SU-DHL-6 (cell line): ENCODE results near the gene LGALS8.
"Not testable (repeated sequence)": the region's sequence is repeated elsewhere in the genome, so short reads cannot be mapped to it uniquely, and the experiment has no call there.

ENCODE experiments used
- H2AFZ ChIP-seq: fragments of 200-600 bp; sonication (generic); 2 replicates; pipeline ENCODE4 v1.6.1; 2014; ENCODE audit warnings: low read depth, mild to moderate bottlenecking, moderate library complexity, mixed read lengths, antibody characterized with exemption, low read length; ENCODE audit not compliant: severe bottlenecking
- H3F3A ChIP-seq: fragments of 200-600 bp; shearing (Covaris generic); 2 replicates; pipeline ENCODE4 v1.6.0; 2016; ENCODE audit warnings: antibody characterized with exemption, mild to moderate bottlenecking; ENCODE audit not compliant: insufficient read depth
- H3K27ac ChIP-seq: fragments of 200-600 bp; sonication (generic); 2 replicates; pipeline ENCODE4 v1.5.1; 2016; ENCODE audit warnings: low read depth, mild to moderate bottlenecking, low read length, moderate library complexity, mixed read lengths
- H3K27me3 ChIP-seq: fragments of 200-600 bp; sonication (generic), shearing (Covaris generic); 2 replicates; pipeline ENCODE4 v1.6.0; 2014; ENCODE audit warnings: mild to moderate bottlenecking, low read length
- H3K36me3 ChIP-seq: fragments of 200-600 bp; sonication (generic); 2 replicates; pipeline ENCODE4 v1.6.1; 2014; ENCODE audit warnings: mild to moderate bottlenecking, low read length, mixed read lengths
- H3K4me2 ChIP-seq: fragments of 300-600, 200-600 bp; shearing (Covaris generic), sonication (generic); 2 replicates; pipeline ENCODE4 v1.6.0; 2014; ENCODE audit warnings: low read length, low read depth, mild to moderate bottlenecking; ENCODE audit not compliant: poor library complexity, severe bottlenecking
- H3K4me3 ChIP-seq: fragments of 200-600 bp; sonication (generic); 2 replicates; pipeline ENCODE4 v1.5.1; 2014; ENCODE audit warnings: antibody characterized with exemption, low read length, mild to moderate bottlenecking, mixed read lengths; ENCODE audit not compliant: insufficient read depth, poor library complexity, severe bottlenecking
- H3K79me2 ChIP-seq: fragments of 200-600 bp; sonication (generic); 2 replicates; pipeline ENCODE4 v1.6.1; 2014; ENCODE audit warnings: mild to moderate bottlenecking, low read length, moderate library complexity; ENCODE audit not compliant: insufficient read depth
- H3K9ac ChIP-seq: fragments of 200-600 bp; sonication (generic); 2 replicates; pipeline ENCODE4 v1.7.0; 2014; ENCODE audit warnings: mild to moderate bottlenecking, low read length
- H3K9me2 ChIP-seq: fragments of 200-600 bp; sonication (generic); replicated peaks from 2 replicates; pipeline ENCODE4 v1.6.1; 2014; ENCODE audit warnings: low read length; ENCODE audit not compliant: insufficient read depth
- H3K9me3 ChIP-seq: fragments of 200-600 bp; sonication (generic); 2 replicates; pipeline ENCODE4 v1.6.1; 2014; ENCODE audit warnings: low read length, mixed read lengths; ENCODE audit not compliant: insufficient read depth
- H4K20me1 ChIP-seq: fragments of 200-600 bp; sonication (generic); 2 replicates; pipeline ENCODE4 v1.6.1; 2014; ENCODE audit warnings: low read depth, mild to moderate bottlenecking, antibody characterized with exemption, low read length, moderate library complexity, mixed read lengths
- CTCF ChIP-seq: fragments of 200-600 bp; sonication (generic); IDR thresholded peaks from one replicate; pipeline ENCODE4 v1.5.1; 2017; ENCODE audit warnings: antibody characterized with exemption, mild to moderate bottlenecking, low read length, moderate library complexity; ENCODE audit not compliant: insufficient read depth, poor library complexity, severe bottlenecking
- EZH2phosphoT487 ChIP-seq: fragments of 200-600 bp; sonication (generic), shearing (Covaris generic); conservative IDR thresholded peaks from 2 replicates; pipeline ENCODE4 v1.6.1; 2018; ENCODE audit warnings: mild to moderate bottlenecking, antibody characterized with exemption, low read length, moderate library complexity, mixed read lengths

The LGALS8 gene

GRCh38 chr1:236576004-236576403, 52.2 kb downstream of the LGALS8 start:
- Histone ChIP-seq H3K9me2 (no peaks in the 10 kb centered on the region), H3K9ac (no peak overlapping the region), H3F3A (no peaks in the 10 kb centered on the region), H3K79me2 (no peaks in the 10 kb centered on the region), H3K4me3 (no peak overlapping the region), H3K9me3 (no peaks in the 10 kb centered on the region), H3K27me3 (no peaks in the 10 kb centered on the region), H3K27ac (no peak overlapping the region), H2AFZ (no peak overlapping the region), H4K20me1 (no peaks in the 10 kb centered on the region), H3K4me2 (no peak overlapping the region), H3K36me3 (peaks cover 68% of the 10 kb centered on the region)
- TF ChIP-seq CTCF (no peak), EZH2phosphoT487 (no peak)

GRCh38 chr1:236577041-236577440, 53.3 kb downstream of the LGALS8 start:
- H3K9me3 ChIP-seq, H3K79me2 ChIP-seq, H3K9me2 ChIP-seq, H3K27me3 ChIP-seq, H3F3A ChIP-seq, H3K9ac ChIP-seq, H3K4me2 ChIP-seq, H3K4me3 ChIP-seq, H4K20me1 ChIP-seq, H2AFZ ChIP-seq, H3K27ac ChIP-seq: not testable (repeated sequence)
- H3K36me3 ChIP-seq, result peaks cover 60% of the 10 kb centered on the region

GRCh38 chr1:236578661-236579060, 54.9 kb downstream of the LGALS8 start:
- Histone ChIP-seq H3K4me3 (no peak overlapping the region), H2AFZ (no peak overlapping the region), H4K20me1 (no peaks in the 10 kb centered on the region), H3K9ac (no peak overlapping the region), H3K27ac (no peak overlapping the region), H3K9me3 (no peaks in the 10 kb centered on the region), H3K36me3 (peaks cover 56% of the 10 kb centered on the region), H3K9me2 (no peaks in the 10 kb centered on the region), H3K79me2 (no peaks in the 10 kb centered on the region), H3K27me3 (no peaks in the 10 kb centered on the region), H3K4me2 (no peak overlapping the region), H3F3A (no peaks in the 10 kb centered on the region)
- TF ChIP-seq EZH2phosphoT487, result no peak
- no peak for TF ChIP-seq CTCF

- not testable (repeated sequence) for H3K27me3 ChIP-seq, H3K9ac ChIP-seq, H3K27ac ChIP-seq, H2AFZ ChIP-seq, H3K79me2 ChIP-seq, H3K4me3 ChIP-seq, H3K4me2 ChIP-seq, H3K9me2 ChIP-seq, H3K9me3 ChIP-seq, H4K20me1 ChIP-seq, H3F3A ChIP-seq
- peaks cover 56% of the 10 kb centered on the region for H3K36me3 ChIP-seq
Measured at GRCh38 chr1:236580404-236580803, 56.6 kb downstream of the LGALS8 start.
